K562 (cell line): ENCODE measurements around the gene DBET. TPM values are rescaled to one million over a fixed set of nuclear protein-coding genes. Genes with fewer than 3 reads are reported as not detected.
"Not testable (repeated sequence)": the region's sequence is repeated elsewhere in the genome, so short reads cannot be mapped to it uniquely, and the experiment has no call there.

Source experiments
- ATAC-seq: fragments of 200-7000 bp; cut with Tn5 transposase; 3 replicates; pipeline ENCODE4 v1.9.1; 2020; ENCODE audit warnings: moderate library complexity
- BruUV-seq: library from RNA; stranded (reverse); fragments of 400-500 nt; replicated peaks from 2 replicates; lab custom pipeline; 2021; lab: Mats Ljungman, UMichigan
- CTCF ChIA-PET: fragments of 300-600 bp; formaldehyde crosslinking; extraction: SDS; loops from one replicate; lab custom pipeline; 2021; ENCODE audit warnings: low intra/inter-chr PET ratio; lab: Yijun Ruan, JAX
- POLR2A ChIA-PET: fragments of 300-600, 350-650 bp; sonication (Branson Sonifier 250); formaldehyde crosslinking; extraction: SDS; loops from one replicate; lab custom pipeline; 2021; ENCODE audit warnings: antibody characterized with exemption, inconsistent platforms; lab: Yijun Ruan, JAX
- DNase-seq, 4 experiments: peaks; one replicate each; pipeline versions ENCODE4 v3.0.0 to v3.0.0-alpha.2; 2011 to 2018; ENCODE audit warnings: low spot score in 3 of 4, mixed read lengths in 3 of 4; ENCODE audit errors: extremely low read depth in 1 of 4
- FAIRE-seq: peaks from 2 replicates; lab custom pipeline; 2011; peaks lifted over from hg19 to GRCh38; lab: Jason Lieb, UNC
- H2AFZ ChIP-seq: 2 replicates; pipeline ENCODE4 v1.6.0; 2011; ENCODE audit warnings: low read depth, low read length, control low read depth, inconsistent platforms
- H3K27ac ChIP-seq: fragments of 200-600 bp; 3 replicates; pipeline ENCODE4 v1.8.0; 2011; ENCODE audit warnings: low read depth, mild to moderate bottlenecking, control low read depth, inconsistent platforms, low read length, moderate library complexity, mixed read lengths; ENCODE audit errors: extremely low read depth
- H3K27me3 ChIP-seq, 2 experiments: fragments of 300-600 bp in 1 of 2; 2 replicates in 1 of 2; 3 replicates in 1 of 2; pipeline versions ENCODE4 v1.6.0 to v1.8.0; 2011; ENCODE audit warnings: inconsistent platforms in 2 of 2, low read length in 2 of 2, mild to moderate bottlenecking in 1 of 2, mixed read lengths in 1 of 2, moderate library complexity in 1 of 2; ENCODE audit not compliant: control insufficient read depth in 2 of 2, insufficient read depth in 2 of 2
- H3K36me3 ChIP-seq: fragments of 300-600 bp; 3 replicates; pipeline ENCODE4 v1.8.0; 2011; ENCODE audit warnings: mild to moderate bottlenecking, low read length, inconsistent platforms; ENCODE audit not compliant: control insufficient read depth, insufficient read depth
- H3K4me1 ChIP-seq, 2 experiments: fragments of 200-600 bp in 1 of 2; replicated peaks in 1 of 2; 2 replicates in 1 of 2; 3 replicates in 1 of 2; pipeline versions ENCODE4 v1.5.1 to v1.8.0; 2011; ENCODE audit warnings: inconsistent platforms in 2 of 2, low read length in 2 of 2, mild to moderate bottlenecking in 1 of 2, mixed read lengths in 1 of 2, moderate library complexity in 1 of 2; ENCODE audit not compliant: control insufficient read depth in 2 of 2, insufficient read depth in 2 of 2
- H3K4me2 ChIP-seq: 2 replicates; pipeline ENCODE4 v1.6.1; 2011; ENCODE audit warnings: low read length, control low read depth, inconsistent platforms, mixed read lengths; ENCODE audit not compliant: insufficient read depth
- H3K4me3 ChIP-seq: fragments of 200-600 bp; sonication (generic), shearing (Covaris generic); 2 replicates; pipeline ENCODE4 v1.5.1; 2016; ENCODE audit warnings: control low read depth, inconsistent platforms
- H3K79me2 ChIP-seq: fragments of 200-600 bp; 3 replicates; pipeline ENCODE4 v1.8.0; 2011; ENCODE audit warnings: low read length, inconsistent platforms; ENCODE audit not compliant: control insufficient read depth, insufficient read depth
- H3K9ac ChIP-seq, 2 experiments: 2 replicates each; pipeline versions ENCODE4 v1.6.0 to v1.6.1; 2011; ENCODE audit warnings: low read depth in 2 of 2, low read length in 2 of 2, control low read depth in 1 of 2, inconsistent platforms in 1 of 2, mild to moderate bottlenecking in 1 of 2, mixed read lengths in 1 of 2; ENCODE audit not compliant: insufficient read depth in 1 of 2
- H3K9me1 ChIP-seq: one replicate; pipeline ENCODE4 v1.6.0; 2011; ENCODE audit warnings: inconsistent platforms, mild to moderate bottlenecking, low read length, moderate library complexity; ENCODE audit not compliant: control insufficient read depth, insufficient read depth
- H3K9me3 ChIP-seq: replicated peaks from 2 replicates; pipeline ENCODE4 v1.5.1; 2011; ENCODE audit warnings: low read depth, low read length, inconsistent platforms; ENCODE audit not compliant: control insufficient read depth, insufficient read depth
- H4K20me1 ChIP-seq: replicated peaks from 2 replicates; pipeline ENCODE4 v1.6.1; 2011; ENCODE audit warnings: low read length, inconsistent platforms, mixed read lengths; ENCODE audit not compliant: control insufficient read depth, insufficient read depth
- ARID3B ChIP-seq: fragments of 250-450 bp; sonication (Bioruptor Pico); IDR thresholded peaks from 2 replicates; pipeline ENCODE4 v1.4.0; 2020; ENCODE audit warnings: borderline replicate concordance
- WGBS: fragments of 100-300 bp; shearing (Covaris generic); methylation state at CpG from one replicate; pipeline ENCODE4 v1.1.6; 2016; ENCODE audit warnings: low coverage, mixed read lengths; ENCODE audit not compliant: insufficient coverage; ENCODE audit errors: missing lambda C conversion rate; 5-methylcytosine and 5-hydroxymethylcytosine counted together
- in situ Hi-C: fragments of 300-500 bp; cut with MboI; formaldehyde crosslinking; loops from 4 replicates; pipeline ENCODE4 v1.15.0; 2018; ENCODE audit warnings: inconsistent platforms, mixed read lengths
- intact Hi-C: fragments of 100-400 bp; cut with micrococcal nuclease; formaldehyde crosslinking; loops from 2 replicates; pipeline ENCODE4 v1.14.2; 2022
- polyA plus RNA-seq, 8 experiments: library from polyadenylated mRNA; depleted of rRNA in 4 of 8; stranded (reverse) in 5 of 8; unstranded in 3 of 8; fragments of >200 nt; fragmentation: Nextera tagmentation in 2 of 8; fragmentation: Illumina TruSeq in 1 of 8; extraction: Ambion mirVana in 2 of 8; extraction: Trizol in 1 of 8; gene quantifications; 2 replicates each; pipeline versions ENCODE4 v1.2.1 to v1.2.3, GENCODE V29; 2011 to 2014; ENCODE audit warnings: inconsistent platforms in 1 of 8, missing spikeins in 1 of 8
- total RNA-seq, 7 experiments: library from RNA; depleted of rRNA in 6 of 7; stranded (reverse); fragments of >200 nt in 6 of 7; fragmentation: Illumina TruSeq in 2 of 7; extraction: Trizol in 2 of 7; gene quantifications; 2 replicates each; pipeline versions ENCODE4 v1.2.1 to v1.2.3, GENCODE V29; 2011 to 2021; ENCODE audit warnings: low replicate concordance in 1 of 7

Gene DBET
- total and polyA plus RNA-seq, 9 of the 15 experiments (the other 6 are each of a cell fraction or from before 2014, with no cell fraction given): not detected

DNA sequence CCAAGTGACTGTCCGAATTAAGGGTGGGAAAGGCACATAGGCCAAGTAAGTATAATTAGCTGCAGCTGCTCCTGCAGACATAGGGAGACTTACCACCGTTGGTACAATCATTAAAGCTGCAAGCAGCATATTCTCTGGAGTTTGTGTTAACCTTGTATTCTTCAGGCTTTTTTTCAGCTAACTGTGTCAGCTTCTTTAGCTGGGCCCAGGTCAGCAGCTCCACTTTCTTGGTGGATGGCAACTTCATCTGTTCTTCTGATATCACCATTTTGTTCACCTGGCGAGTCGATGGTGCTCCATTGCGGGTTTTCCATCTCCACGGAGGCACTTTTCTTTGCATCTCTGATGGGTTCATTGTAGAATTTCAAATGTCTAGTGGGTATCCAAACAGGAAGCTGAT lies 44.5 kb downstream of the DBET start:
- in situ Hi-C loops: not testable (repeated sequence)

More for the DNA sequence above, 44.5 kb downstream of the DBET start:
- H3K4me1 ChIP-seq, H3K9ac ChIP-seq, H2AFZ ChIP-seq, BruUV-seq, CTCF ChIA-PET, H3K36me3 ChIP-seq, POLR2A ChIA-PET, H3K9me3 ChIP-seq, FAIRE-seq, ATAC-seq, intact Hi-C loops, H3K27ac ChIP-seq, H3K79me2 ChIP-seq, H4K20me1 ChIP-seq: not testable (repeated sequence)
- peak in 3 of 4 experiments; percentile 1 to 6 (median 3) for DNase-seq
- 2% methylated on average over 6 of the region's 6 CpGs for WGBS
- TF ChIP-seq ARID3B (CRISPR knock-in tag): 0 out of 2 replicates have a peak, but pooled peaks have one; percentile 64
- TF ChIP-seq, all 486 proteins: peak for 1; not testable (repeated sequence) for 485
- H3K27me3 ChIP-seq, H3K9me1 ChIP-seq, H3K4me2 ChIP-seq, H3K4me3 ChIP-seq: not testable (repeated sequence)
